ENCODE measurements around the gene SMARCA2. TPM values are rescaled to one million over a fixed set of nuclear protein-coding genes. Genes with fewer than 3 reads are reported as not detected.

Gene SMARCA2
- total RNA-seq, 4 donors from 2014 or later: 76.7 to 99.0 (median 89.8) TPM

GRCh38 chr9:2208465-2208864 lies 193.3 kb downstream of the SMARCA2 start:
- no peak for TF ChIP-seq POLR2A (IDR thresholded peaks at IDR 0.05; ENCODE audit: low read depth)
- no peak for TF ChIP-seq CTCF (IDR thresholded peaks at IDR 0.05)
- no peak for TF ChIP-seq POLR2AphosphoS5 (IDR thresholded peaks at IDR 0.05)
- TF ChIP-seq EP300 (IDR thresholded peaks at IDR 0.05): no peak
- DNase-seq (ENCODE audit: extremely low spot score): no peak
- Histone ChIP-seq H3K27me3 (no peaks in the 10 kb centered on the region), H3K4me1 (no peaks in the 10 kb centered on the region), H3K4me3 (no peak overlapping the region), H3K9me3 (no peaks in the 10 kb centered on the region), H3K36me3 (no peaks in the 10 kb centered on the region), H3K27ac (replicated peaks in 1 of 4) (no peak overlapping the region)
- WGBS: 64% methylated on average over 4 of the region's 4 CpGs
- intact Hi-C loops (cut with DNase I): no loop called here

- DNase-seq (ENCODE audit: extremely low spot score): no peak
- TF ChIP-seq POLR2AphosphoS5 (IDR thresholded peaks at IDR 0.05): no peak
- TF ChIP-seq CTCF (IDR thresholded peaks at IDR 0.05): no peak
- TF ChIP-seq POLR2A (IDR thresholded peaks at IDR 0.05; ENCODE audit: low read depth): no peak
- TF ChIP-seq EP300 (IDR thresholded peaks at IDR 0.05): no peak
- H3K4me1 ChIP-seq: no peaks in the 10 kb centered on the region
- intact Hi-C loops (cut with DNase I): no loop called here
- H3K36me3 ChIP-seq: no peaks in the 10 kb centered on the region
- no peaks in the 10 kb centered on the region for H3K9me3 ChIP-seq
- no peaks in the 10 kb centered on the region for H3K27me3 ChIP-seq
- H3K4me3 ChIP-seq: no peak overlapping the region
- no peak overlapping the region for H3K27ac ChIP-seq (replicated peaks in 1 of 4)
Measured at GRCh38 chr9:2208991-2209390, 193.8 kb downstream of the SMARCA2 start.

GRCh38 chr9:2209400-2209799 lies 194.3 kb downstream of the SMARCA2 start:
- 65% methylated on average over 2 of the region's 2 CpGs for WGBS

GRCh38 chr9:2210201-2210600 lies 195.1 kb downstream of the SMARCA2 start:
- H3K27ac ChIP-seq (replicated peaks in 1 of 4): no peak overlapping the region
- DNase-seq (ENCODE audit: extremely low spot score): no peak
- H3K9me3 ChIP-seq: no peaks in the 10 kb centered on the region
- no peaks in the 10 kb centered on the region for H3K36me3 ChIP-seq
- intact Hi-C loops (cut with DNase I): no loop called here
- WGBS: 70% methylated on average over 2 of the region's 2 CpGs
- TF ChIP-seq EP300 (IDR thresholded peaks at IDR 0.05) (no peak), CTCF (IDR thresholded peaks at IDR 0.05) (no peak), POLR2AphosphoS5 (IDR thresholded peaks at IDR 0.05) (no peak), POLR2A (IDR thresholded peaks at IDR 0.05; ENCODE audit: low read depth) (no peak)
- H3K4me1 ChIP-seq: no peaks in the 10 kb centered on the region
- H3K27me3 ChIP-seq: no peaks in the 10 kb centered on the region
- no peak overlapping the region for H3K4me3 ChIP-seq

More at GRCh38 chr9:2209400-2209799, 194.3 kb downstream of the SMARCA2 start:
- TF ChIP-seq EP300 (IDR thresholded peaks at IDR 0.05): no peak
- no peak for TF ChIP-seq POLR2AphosphoS5 (IDR thresholded peaks at IDR 0.05)
- no peak for TF ChIP-seq CTCF (IDR thresholded peaks at IDR 0.05)
- TF ChIP-seq POLR2A (IDR thresholded peaks at IDR 0.05; ENCODE audit: low read depth): no peak
- no peak overlapping the region for H3K4me3 ChIP-seq
- intact Hi-C loops (cut with DNase I): no loop called here
- H3K36me3 ChIP-seq: no peaks in the 10 kb centered on the region
- H3K27ac ChIP-seq (replicated peaks in 1 of 4): no peak overlapping the region
- DNase-seq (ENCODE audit: extremely low spot score): no peak
- H3K27me3 ChIP-seq: no peaks in the 10 kb centered on the region
- no peaks in the 10 kb centered on the region for H3K4me1 ChIP-seq
- H3K9me3 ChIP-seq: no peaks in the 10 kb centered on the region

- Histone ChIP-seq H3K36me3 (no peaks in the 10 kb centered on the region), H3K9me3 (no peaks in the 10 kb centered on the region), H3K27ac (replicated peaks in 1 of 4) (no peak overlapping the region), H3K27me3 (no peaks in the 10 kb centered on the region), H3K4me1 (no peaks in the 10 kb centered on the region), H3K4me3 (no peak overlapping the region)
- 87% methylated on average over 6 of the region's 6 CpGs for WGBS
- no peak for TF ChIP-seq EP300 (IDR thresholded peaks at IDR 0.05)
- TF ChIP-seq POLR2AphosphoS5 (IDR thresholded peaks at IDR 0.05): no peak
- TF ChIP-seq CTCF (IDR thresholded peaks at IDR 0.05): no peak
- TF ChIP-seq POLR2A (IDR thresholded peaks at IDR 0.05; ENCODE audit: low read depth): no peak
- DNase-seq (ENCODE audit: extremely low spot score): no peak
- intact Hi-C loops (cut with DNase I): no loop called here
Measured at GRCh38 chr9:2213830-2214468, 198.8 kb downstream of the SMARCA2 start.

Data from esophagus muscularis mucosa (tissue), 4 donors.